RKO (cell line): Measurements from ENCODE around the gene STC2.
"Not testable (repeated sequence)": the region's sequence is repeated elsewhere in the genome, so short reads cannot be mapped to it uniquely, and the experiment has no call there.

Experiments
- DNase-seq: peaks from one replicate; pipeline ENCODE4 v3.0.0-alpha.2; 2016; ENCODE audit warnings: low spot score

Gene STC2

GRCh38 chr5:173294673-173295320 is 33.4 kb downstream of the STC2 start:
- DNase-seq, result no peak

- DNase-seq, result peak; percentile 66
Observed at GRCh38 chr5:173293817-173294672, 34.2 kb downstream of the STC2 start.

- no peak for DNase-seq
Observed at GRCh38 chr5:173291722-173292658, 36.2 kb downstream of the STC2 start.

- no peak for DNase-seq
Observed at GRCh38 chr5:173290477-173291131, 37.6 kb downstream of the STC2 start.

- DNase-seq, result no peak
Observed at GRCh38 chr5:173289372-173289771, 38.8 kb downstream of the STC2 start.

- no peak for DNase-seq
Observed at GRCh38 chr5:173288632-173289031, 39.6 kb downstream of the STC2 start.

- no peak for DNase-seq
Observed at GRCh38 chr5:173287086-173287485, 41.1 kb downstream of the STC2 start.

GRCh38 chr5:173284343-173284958 is 43.8 kb downstream of the STC2 start:
- DNase-seq, result not testable (repeated sequence)

- no peak for DNase-seq
Observed at GRCh38 chr5:173283318-173284288, 44.6 kb downstream of the STC2 start.

GRCh38 chr5:173282916-173283315 is 45.3 kb downstream of the STC2 start:
- no peak for DNase-seq

- DNase-seq, result no peak
Observed at GRCh38 chr5:173281910-173282309, 46.3 kb downstream of the STC2 start.

GRCh38 chr5:173279166-173279565 is 49.0 kb downstream of the STC2 start:
- DNase-seq, result no peak

- DNase-seq, result no peak
Observed at GRCh38 chr5:173278641-173279040, 49.6 kb downstream of the STC2 start.

- DNase-seq, result no peak
Observed at GRCh38 chr5:173278172-173278571, 50.0 kb downstream of the STC2 start.

- no peak for DNase-seq
Observed at GRCh38 chr5:173274771-173275170, 53.4 kb downstream of the STC2 start.

GRCh38 chr5:173271419-173271818 is 56.8 kb downstream of the STC2 start:
- DNase-seq, result no peak

- DNase-seq, result no peak
Observed at GRCh38 chr5:173268750-173269432, 59.3 kb downstream of the STC2 start.

- no peak for DNase-seq
Observed at GRCh38 chr5:173265433-173265832, 62.8 kb downstream of the STC2 start.
